Neutrophil (primary cell): Measurements from ENCODE around the gene MTCL1.

ENCODE experiments used
- H3K27ac ChIP-seq: fragments of 200-600 bp; sonication (generic); 2 replicates; pipeline ENCODE4 v1.5.1; 2016; ENCODE audit warnings: mild to moderate bottlenecking, moderate library complexity
- H3K27me3 ChIP-seq: fragments of 200-600 bp; sonication (generic); 2 replicates; pipeline ENCODE4 v1.6.0; 2016; ENCODE audit warnings: mild to moderate bottlenecking
- H3K36me3 ChIP-seq: fragments of 200-600 bp; sonication (generic); 2 replicates; pipeline ENCODE4 v1.5.1; 2017
- H3K4me1 ChIP-seq, 2 experiments: fragments of 200-600 bp in 1 of 2; sonication (generic) in 1 of 2; 1 replicate in 1 of 2; 2 replicates in 1 of 2; pipeline versions ENCODE4 v1.5.1 to v1.6.1; 2013 to 2016; ENCODE audit warnings: low read depth in 1 of 2, low read length in 1 of 2, mild to moderate bottlenecking in 1 of 2, moderate library complexity in 1 of 2; ENCODE audit not compliant: control insufficient read depth in 1 of 2, insufficient read depth in 1 of 2
- H3K4me3 ChIP-seq, 2 experiments: fragments of 200-600 bp in 1 of 2; sonication (generic) in 1 of 2; 1 replicate in 1 of 2; 2 replicates in 1 of 2; pipeline ENCODE4 v1.5.1; 2013 to 2016; ENCODE audit warnings: low read depth in 1 of 2, low read length in 1 of 2, mild to moderate bottlenecking in 1 of 2, moderate library complexity in 1 of 2
- H3K9me3 ChIP-seq: fragments of 200-600 bp; sonication (generic); 2 replicates; pipeline ENCODE4 v1.5.1; 2016
- CTCF ChIP-seq: fragments of 200-600 bp; sonication (generic); IDR thresholded peaks from 2 replicates; pipeline ENCODE4 v1.5.1; 2016; ENCODE audit warnings: antibody characterized with exemption

The MTCL1 gene

GRCh38 chr18:8684577-8684976, 20.8 kb upstream of the MTCL1 start:
- no peaks in the 10 kb centered on the region for H3K36me3 ChIP-seq
- no peak overlapping the region for H3K4me3 ChIP-seq
- H3K9me3 ChIP-seq, result no peaks in the 10 kb centered on the region
- H3K27ac ChIP-seq, result no peak overlapping the region
- no peaks in the 10 kb centered on the region for H3K4me1 ChIP-seq
- TF ChIP-seq CTCF, result no peak
- H3K27me3 ChIP-seq, result no peaks in the 10 kb centered on the region

- H3K27ac ChIP-seq, result no peak overlapping the region
- no peak overlapping the region for H3K4me3 ChIP-seq
- no peak for TF ChIP-seq CTCF
Measured at GRCh38 chr18:8685141-8685913, 20.0 kb upstream of the MTCL1 start.

GRCh38 chr18:8685914-8686216, 19.5 kb upstream of the MTCL1 start:
- Histone ChIP-seq H3K4me1 (no peaks in the 10 kb centered on the region), H3K4me3 (no peak overlapping the region), H3K27ac (no peak overlapping the region), H3K27me3 (no peaks in the 10 kb centered on the region), H3K36me3 (no peaks in the 10 kb centered on the region), H3K9me3 (no peaks in the 10 kb centered on the region)
- no peak for TF ChIP-seq CTCF

More at GRCh38 chr18:8685141-8685913, 20.0 kb upstream of the MTCL1 start:
- H3K9me3 ChIP-seq, result no peaks in the 10 kb centered on the region
- H3K27me3 ChIP-seq, result no peaks in the 10 kb centered on the region
- H3K36me3 ChIP-seq, result no peaks in the 10 kb centered on the region
- no peaks in the 10 kb centered on the region for H3K4me1 ChIP-seq

- Histone ChIP-seq H3K27me3 (no peaks in the 10 kb centered on the region), H3K4me1 (no peaks in the 10 kb centered on the region), H3K27ac (no peak overlapping the region), H3K4me3 (no peak overlapping the region), H3K36me3 (no peaks in the 10 kb centered on the region), H3K9me3 (no peaks in the 10 kb centered on the region)
- no peak for TF ChIP-seq CTCF
Measured at GRCh38 chr18:8686611-8687010, 18.7 kb upstream of the MTCL1 start.

- H3K4me3 ChIP-seq, result no peak overlapping the region
- no peaks in the 10 kb centered on the region for H3K27me3 ChIP-seq
- no peaks in the 10 kb centered on the region for H3K9me3 ChIP-seq
- no peaks in the 10 kb centered on the region for H3K36me3 ChIP-seq
- H3K27ac ChIP-seq, result no peak overlapping the region
- no peaks in the 10 kb centered on the region for H3K4me1 ChIP-seq
- no peak for TF ChIP-seq CTCF
Measured at GRCh38 chr18:8688216-8688800, 17.0 kb upstream of the MTCL1 start.
